ENCODE results near the gene TMTC2. TPM values are rescaled to one million over a fixed set of nuclear protein-coding genes. Genes with fewer than 3 reads are reported as not detected.

The TMTC2 gene
- total and polyA plus RNA-seq, 10 of the 15 experiments (the other 5 are each of a cell fraction or from before 2014, with no cell fraction given) = 0.14 to 9.7 (median 1.2) TPM

- no peak overlapping the region for H3K4me2 ChIP-seq (ENCODE audit: control insufficient read depth, insufficient read depth)
- no peak overlapping the region for H3K9ac ChIP-seq (ENCODE audit: control insufficient read depth, insufficient read depth, low read length)
- intact Hi-C loops (cut with micrococcal nuclease; ENCODE audit: unreplicated experiment) (no loop called here), in situ Hi-C loops (cut with MboI) (no loop called here)
- RAD21 ChIA-PET (ENCODE audit: unreplicated experiment) = no interaction called here
- 0% methylated on average over 1 of the region's 1 CpG for WGBS (ENCODE audit: insufficient coverage, insufficient replicate concordance, low lambda C conversion rate, missing lambda C conversion rate)
- H2AFZ ChIP-seq (ENCODE audit: control insufficient read depth, low read depth, low read length) = no peak overlapping the region
- SMC1A ChIA-PET (ENCODE audit: uncharacterized antibody, unreplicated experiment) = interaction anchor here (0.9 kb wide), 1 partner anchor 10 kb away, joined by 3 read pairs; no protein-coding TSS in a partner anchor
- H3K79me2 ChIP-seq (ENCODE audit: control insufficient read depth, insufficient read depth, low read length) = no peaks in the 10 kb centered on the region
- H3K9me3 ChIP-seq (replicated peaks; ENCODE audit: control insufficient read depth, insufficient read depth, low read length) = no peaks in the 10 kb centered on the region
- no peak for DNase-seq (ENCODE audit: low read depth, low spot score)
- BruUV-seq (replicated peaks) = no TSS peak
- no peaks in the 10 kb centered on the region for H3K36me3 ChIP-seq (ENCODE audit: control insufficient read depth in 2 of 2, insufficient read depth in 2 of 2, low read length in 1 of 2)
- H3K4me3 ChIP-seq = no peak overlapping the region
- no peak for TF ChIP-seq USF2 (IDR thresholded peaks at IDR 0.05; ENCODE audit: borderline replicate concordance, low read depth, low read length)
- no peaks in the 10 kb centered on the region for H3K27me3 ChIP-seq (replicated peaks in 1 of 2; ENCODE audit: control insufficient read depth in 2 of 2, insufficient read depth in 2 of 2, low read length in 1 of 2)
- CTCF ChIA-PET = no interaction called here
- no peak overlapping the region for H3K27ac ChIP-seq (ENCODE audit: control insufficient read depth, insufficient read depth)
- no peaks in the 10 kb centered on the region for H4K20me1 ChIP-seq (ENCODE audit: control insufficient read depth, insufficient read depth)
- no peaks in the 10 kb centered on the region for H3K4me1 ChIP-seq (ENCODE audit: control insufficient read depth, insufficient read depth, low read length)
- no peak for FAIRE-seq
- POLR2A ChIA-PET = no interaction called here
- no peak for ATAC-seq
Observed at GRCh38 chr12:83092129-83092528, 405.4 kb downstream of the TMTC2 start.

- DNase-seq (ENCODE audit: low read depth, low spot score) (no peak), ATAC-seq (no peak), FAIRE-seq (no peak)
- intact Hi-C loops (cut with micrococcal nuclease; ENCODE audit: unreplicated experiment) (no loop called here), in situ Hi-C loops (cut with MboI) (no loop called here)
- POLR2A ChIA-PET = no interaction called here
- no TSS peak for BruUV-seq (replicated peaks)
- H3K27ac ChIP-seq (ENCODE audit: control insufficient read depth, insufficient read depth) = no peak overlapping the region
- no peak overlapping the region for H3K9ac ChIP-seq (ENCODE audit: control insufficient read depth, insufficient read depth, low read length)
- H4K20me1 ChIP-seq (ENCODE audit: control insufficient read depth, insufficient read depth) = no peaks in the 10 kb centered on the region
- H2AFZ ChIP-seq (ENCODE audit: control insufficient read depth, low read depth, low read length) = no peak overlapping the region
- no peak overlapping the region for H3K4me2 ChIP-seq (ENCODE audit: control insufficient read depth, insufficient read depth)
- 60% methylated on average over 5 of the region's 5 CpGs for WGBS (ENCODE audit: insufficient coverage, insufficient replicate concordance, low lambda C conversion rate, missing lambda C conversion rate)
- no peak for TF ChIP-seq MYC (IDR thresholded peaks at IDR 0.05; ENCODE audit: insufficient read depth, insufficient read length, insufficient replicate concordance, low read length, severe bottlenecking)
- no peak for TF ChIP-seq SREBF1 (IDR thresholded peaks at IDR 0.05; ENCODE audit: low read length)
- no peak for TF ChIP-seq NBN (IDR thresholded peaks at IDR 0.05)
- TF ChIP-seq PML (IDR thresholded peaks at IDR 0.05; ENCODE audit: low read length) = no peak
- TF ChIP-seq MAX (IDR thresholded peaks at IDR 0.05; ENCODE audit: low read depth, low read length) = no peak
- TF ChIP-seq CREB1 (IDR thresholded peaks at IDR 0.05; ENCODE audit: low read depth) = no peak
- no peak for TF ChIP-seq POLR2AphosphoS2 (IDR thresholded peaks at IDR 0.05; ENCODE audit: low read depth, low read length)
- no peak for TF ChIP-seq ZBTB33 (IDR thresholded peaks at IDR 0.05)
- no peak for TF ChIP-seq TARDBP (IDR thresholded peaks at IDR 0.05; ENCODE audit: borderline replicate concordance)
- TF ChIP-seq SMARCA5 (IDR thresholded peaks at IDR 0.05) = no peak
- no peak for TF ChIP-seq SMAD5 (IDR thresholded peaks at IDR 0.05; ENCODE audit: low read depth)
- SMC1A ChIA-PET (ENCODE audit: uncharacterized antibody, unreplicated experiment) = no interaction called here
- H3K36me3 ChIP-seq (ENCODE audit: control insufficient read depth in 2 of 2, insufficient read depth in 2 of 2, low read length in 1 of 2) = no peaks in the 10 kb centered on the region
- H3K9me3 ChIP-seq (replicated peaks; ENCODE audit: control insufficient read depth, insufficient read depth, low read length) = no peaks in the 10 kb centered on the region
- H3K4me3 ChIP-seq = no peak overlapping the region
- CTCF ChIA-PET = no interaction called here
- no peaks in the 10 kb centered on the region for H3K4me1 ChIP-seq (ENCODE audit: control insufficient read depth, insufficient read depth, low read length)
- RAD21 ChIA-PET (ENCODE audit: unreplicated experiment) = no interaction called here
- no peaks in the 10 kb centered on the region for H3K79me2 ChIP-seq (ENCODE audit: control insufficient read depth, insufficient read depth, low read length)
- no peaks in the 10 kb centered on the region for H3K27me3 ChIP-seq (replicated peaks in 1 of 2; ENCODE audit: control insufficient read depth in 2 of 2, insufficient read depth in 2 of 2, low read length in 1 of 2)
Observed at GRCh38 chr12:83092606-83093005, 405.9 kb downstream of the TMTC2 start.

Data from GM12878 (cell line).